Measurements from ENCODE around the gene ANTXR2.
"Not testable (repeated sequence)": the region's sequence is repeated elsewhere in the genome, so short reads cannot be mapped to it uniquely, and the experiment has no call there.

Gene ANTXR2

DNA sequence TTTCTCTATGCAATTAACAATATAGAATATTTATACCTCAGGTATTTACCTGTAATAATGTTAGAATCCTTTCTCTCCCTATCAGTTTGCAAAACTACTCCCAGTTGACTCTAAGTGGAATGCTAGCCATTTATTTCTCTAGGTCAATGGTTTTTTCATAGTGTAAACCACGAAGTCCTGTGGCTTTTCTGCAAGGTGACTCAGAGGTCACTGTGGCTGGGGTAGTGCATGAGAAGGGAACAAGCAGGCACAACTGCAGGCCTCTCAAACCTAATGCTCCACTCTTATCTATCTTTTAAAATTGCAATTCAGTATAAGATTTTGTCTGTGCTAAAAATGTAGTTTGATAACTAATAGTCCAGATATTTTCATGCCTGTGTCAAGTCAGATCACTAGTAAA lies 159.4 kb downstream of the ANTXR2 start:
- peak; percentile 55 for DNase-seq (ENCODE audit: low read depth)

DNA sequence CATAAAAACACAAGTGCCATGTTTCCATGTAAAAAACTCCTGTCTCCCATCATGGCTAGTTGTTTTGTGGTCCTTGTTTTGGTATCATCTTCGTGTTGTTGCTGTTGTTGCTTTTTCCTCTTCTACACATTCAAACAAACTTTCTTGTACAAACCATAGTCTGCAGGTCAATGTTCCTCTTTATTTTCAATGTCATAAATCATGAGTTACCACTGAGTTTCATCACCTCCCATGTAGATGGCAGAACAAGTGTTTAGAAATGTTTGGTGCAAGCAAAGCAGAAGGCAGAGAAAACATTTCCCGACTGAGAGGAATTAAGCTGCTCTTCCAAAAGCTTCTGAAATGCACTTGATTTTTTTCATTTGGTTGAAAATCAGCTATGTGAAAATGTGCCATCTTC lies 166.0 kb downstream of the ANTXR2 start:
- no peak for DNase-seq (ENCODE audit: low read depth)

DNA sequence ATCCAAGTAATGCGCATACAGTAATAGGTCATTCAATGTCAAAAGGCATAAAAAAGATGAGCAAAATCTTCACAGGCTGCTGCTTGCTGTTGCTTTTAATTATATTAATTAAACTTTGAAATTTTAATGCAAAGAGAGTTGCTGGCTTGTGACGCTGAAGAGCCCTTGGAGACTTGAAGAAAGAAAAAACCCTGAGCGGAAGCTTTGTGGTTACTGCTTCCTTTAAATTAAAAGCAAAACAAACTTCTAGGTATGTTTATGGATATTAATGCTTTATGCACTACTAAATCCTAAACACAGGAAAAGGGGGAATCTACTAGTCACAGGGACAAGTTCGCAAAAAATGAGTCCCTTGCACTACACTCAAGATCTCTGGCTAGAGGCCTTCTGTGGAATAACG lies 166.7 kb downstream of the ANTXR2 start:
- DNase-seq (ENCODE audit: low read depth): no peak

DNA sequence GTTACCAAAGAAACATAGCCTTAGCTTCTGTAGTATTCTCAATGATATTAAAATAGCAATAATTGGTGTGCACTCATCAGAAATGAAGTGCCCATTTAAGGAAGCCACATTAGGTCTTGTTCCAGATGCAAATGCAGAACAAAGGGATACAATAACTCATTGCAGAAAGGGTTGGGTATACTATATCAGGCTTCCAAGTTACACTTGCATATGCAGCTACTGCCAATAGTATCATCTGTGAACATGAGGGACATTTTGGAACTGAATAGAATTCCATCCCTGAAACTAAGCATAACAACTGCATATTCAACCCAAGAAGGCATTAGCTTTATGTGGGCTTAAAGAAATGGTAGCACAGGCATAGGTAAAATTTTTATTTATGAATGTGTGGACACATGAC lies 167.8 kb downstream of the ANTXR2 start:
- DNase-seq (ENCODE audit: low read depth): no peak

DNA sequence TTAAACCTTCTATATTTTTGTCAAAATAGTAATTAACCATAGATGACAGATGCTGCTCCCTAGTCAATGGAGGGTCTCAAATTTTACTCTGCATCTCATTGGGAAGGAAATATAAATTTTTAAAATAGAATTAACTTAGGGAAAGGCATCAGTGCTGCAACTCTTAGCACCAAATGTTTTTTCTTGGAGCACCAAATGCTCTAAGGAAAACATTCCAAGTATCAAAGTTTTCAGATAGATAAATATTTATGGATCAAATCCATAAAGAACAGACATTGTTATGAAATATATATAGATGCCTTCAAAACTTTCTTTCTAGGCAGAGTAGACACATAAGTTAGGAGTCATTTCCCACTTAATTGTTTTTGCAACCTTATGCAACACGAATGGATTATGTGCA lies 168.7 kb downstream of the ANTXR2 start:
- no peak for DNase-seq (ENCODE audit: low read depth)

DNA sequence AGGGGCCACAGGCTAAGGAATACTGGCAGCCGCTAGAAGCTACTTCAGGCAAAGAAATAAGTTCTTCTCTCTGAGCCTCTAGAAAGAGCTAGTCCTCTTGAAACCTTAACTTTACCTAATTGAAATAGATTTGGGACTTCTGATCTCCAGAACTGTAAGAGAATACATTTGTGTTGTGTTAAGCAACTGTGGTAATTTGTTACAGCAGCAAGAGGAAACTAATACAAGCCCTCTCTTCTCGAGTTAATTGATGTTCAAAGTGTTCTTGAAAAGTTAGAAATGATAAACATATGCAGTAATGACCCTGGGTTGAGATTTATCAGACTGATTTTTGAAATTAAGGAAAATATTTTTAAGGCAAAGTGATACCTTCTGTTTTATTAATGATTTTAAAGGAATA lies 172.8 kb downstream of the ANTXR2 start:
- DNase-seq (ENCODE audit: low read depth): no peak

DNA sequence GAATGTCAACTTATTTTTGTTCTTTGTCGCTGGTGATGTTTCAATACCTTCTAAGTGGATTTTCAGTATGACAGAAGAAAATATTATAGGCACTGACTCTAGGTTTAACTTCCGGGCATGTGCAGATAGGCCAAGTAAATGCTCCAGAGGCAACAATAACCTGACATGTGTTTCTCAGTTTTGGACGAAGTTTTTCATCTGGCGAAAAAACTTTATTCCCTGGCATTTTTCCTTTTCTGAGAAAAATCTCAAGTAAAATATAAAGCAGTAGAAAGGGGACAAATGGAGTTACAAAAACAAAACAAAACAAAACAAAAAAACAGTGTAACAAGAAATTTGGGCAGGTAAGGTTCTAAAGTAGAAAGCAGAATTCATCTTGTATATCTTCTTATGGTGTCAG lies 173.5 kb downstream of the ANTXR2 start:
- DNase-seq (ENCODE audit: low read depth): no peak

DNA sequence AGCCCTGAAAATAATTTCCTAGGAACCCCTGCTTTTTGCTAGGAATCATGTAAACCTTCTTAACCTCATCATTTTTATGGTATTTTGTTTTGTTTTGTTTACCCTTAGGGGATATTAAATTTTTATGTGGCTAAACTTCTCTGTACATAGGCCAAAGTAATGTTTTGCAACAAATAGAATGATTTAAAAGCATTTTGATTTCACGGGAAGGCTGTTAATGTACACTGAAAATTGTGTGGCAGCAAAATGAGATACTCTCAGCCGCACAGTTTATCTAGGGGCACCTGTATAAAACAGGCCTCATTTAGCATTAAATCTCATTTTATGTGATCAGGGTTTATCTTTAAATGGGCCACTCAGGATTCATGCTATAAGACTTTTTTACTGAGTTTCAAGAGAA lies 175.0 kb downstream of the ANTXR2 start:
- no peak for DNase-seq (ENCODE audit: low read depth)

DNA sequence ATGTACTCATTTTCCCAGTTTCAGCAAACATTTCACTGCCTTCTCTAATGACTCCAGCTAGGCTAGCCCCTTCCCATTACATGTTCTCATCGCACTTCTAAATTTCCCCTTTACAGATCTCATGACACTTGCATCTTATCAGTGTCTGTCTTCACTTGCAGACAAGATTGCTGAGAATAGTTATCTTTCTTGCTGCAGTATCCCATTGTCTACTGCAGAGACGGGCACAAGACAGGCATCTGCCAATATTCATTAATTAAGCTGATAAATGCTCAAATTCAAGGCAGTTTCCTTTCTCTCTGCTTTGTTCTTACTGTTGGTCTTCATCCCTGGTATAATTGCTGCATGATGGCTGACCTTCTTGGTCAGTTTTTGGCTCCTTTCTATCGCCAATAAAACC lies 175.9 kb downstream of the ANTXR2 start:
- DNase-seq (ENCODE audit: low read depth): no peak

DNA sequence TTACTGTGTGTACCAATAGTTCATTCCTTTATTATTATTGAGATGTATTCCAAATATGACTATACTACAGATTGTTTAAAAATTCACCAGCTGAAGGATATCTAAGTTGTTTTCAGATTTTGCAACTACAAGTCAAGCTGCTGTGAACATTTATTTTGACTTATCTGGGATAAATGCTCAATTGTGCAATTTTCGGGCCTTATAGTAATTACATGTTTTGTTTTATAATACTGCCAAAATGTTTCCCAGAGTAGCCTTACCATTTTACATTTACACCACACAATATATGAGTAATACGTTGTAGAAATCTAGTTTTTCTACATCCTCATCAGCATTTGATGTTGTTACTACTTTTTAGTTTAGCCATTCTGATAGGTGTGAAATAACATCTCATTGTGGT lies 179.6 kb downstream of the ANTXR2 start:
- no peak for DNase-seq (ENCODE audit: low read depth)

DNA sequence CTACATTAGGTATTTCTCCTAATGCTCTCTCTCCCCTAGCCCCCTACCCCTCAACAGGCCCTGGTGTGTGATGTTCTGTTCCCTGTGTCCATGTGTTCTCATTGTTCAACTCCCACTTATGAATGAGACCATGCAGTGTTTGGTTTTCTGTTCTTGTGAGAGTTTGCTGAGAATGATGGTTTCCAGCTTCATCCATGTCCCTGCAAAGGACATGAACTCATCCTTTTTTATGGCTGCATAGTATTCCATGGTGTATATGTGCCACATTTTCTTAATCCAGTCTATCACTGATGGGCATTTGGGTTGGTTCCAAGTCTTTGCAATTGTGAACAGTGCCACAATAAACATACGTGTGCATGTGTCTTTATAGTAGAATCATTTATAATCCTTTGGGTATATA lies 184.0 kb downstream of the ANTXR2 start:
- DNase-seq (ENCODE audit: low read depth): not testable (repeated sequence)

DNA sequence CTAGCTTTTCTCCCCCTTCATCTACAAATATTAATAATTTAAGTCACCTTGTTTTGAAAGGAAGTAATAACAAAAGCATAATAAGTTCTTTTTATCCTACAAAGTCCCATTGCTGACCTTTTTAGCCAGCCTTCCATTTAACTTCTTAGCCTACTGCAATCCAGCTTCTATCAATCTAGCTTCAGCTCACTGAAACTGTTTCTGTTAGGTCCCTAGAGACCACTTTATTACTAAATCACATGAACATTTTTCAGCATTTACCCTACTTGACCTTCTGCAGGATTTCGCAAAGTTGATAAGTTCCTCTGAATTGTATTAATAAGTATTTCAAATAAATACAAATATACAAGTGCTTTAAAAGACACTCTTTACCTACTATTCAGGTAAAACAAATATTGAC lies 186.5 kb downstream of the ANTXR2 start:
- no peak for DNase-seq (ENCODE audit: low read depth)

DNA sequence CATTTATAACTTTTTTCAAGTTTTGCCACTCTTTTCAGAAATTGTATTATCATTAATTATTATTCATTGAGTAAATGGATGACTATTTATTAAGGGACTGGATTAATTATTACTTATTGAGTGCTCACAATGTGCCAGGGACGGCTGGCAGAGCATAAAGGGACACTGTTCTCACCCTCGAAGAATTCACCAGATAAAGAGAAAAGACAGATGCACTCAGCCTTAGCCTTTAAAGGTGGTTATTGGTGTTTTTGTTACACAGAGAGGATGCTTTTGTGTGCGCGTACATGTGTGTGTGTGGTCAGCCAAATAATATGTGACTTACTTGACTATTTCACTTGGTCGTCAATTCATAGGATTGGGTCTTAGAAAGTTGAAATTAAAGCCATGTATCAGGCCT lies 187.0 kb downstream of the ANTXR2 start:
- DNase-seq (ENCODE audit: low read depth): no peak

DNA sequence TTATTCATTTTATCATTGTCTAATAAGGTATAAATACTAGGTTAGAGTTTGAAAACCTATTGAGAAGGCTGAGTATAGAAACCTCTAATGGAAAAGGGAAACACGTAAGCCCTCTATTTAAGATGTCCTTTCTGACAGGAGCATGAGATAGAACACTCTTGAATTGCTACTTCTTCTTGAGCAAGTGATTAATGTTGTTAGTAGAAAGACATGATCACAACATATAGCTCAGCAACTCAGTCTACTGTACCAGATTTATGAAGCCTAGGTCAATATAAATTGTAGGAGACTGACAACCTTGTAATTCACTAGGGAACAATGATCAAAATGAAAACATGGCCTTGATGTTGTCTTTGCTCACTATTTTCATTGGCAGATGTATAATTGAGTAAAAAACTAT lies 189.7 kb downstream of the ANTXR2 start:
- DNase-seq (ENCODE audit: low read depth): no peak

DNA sequence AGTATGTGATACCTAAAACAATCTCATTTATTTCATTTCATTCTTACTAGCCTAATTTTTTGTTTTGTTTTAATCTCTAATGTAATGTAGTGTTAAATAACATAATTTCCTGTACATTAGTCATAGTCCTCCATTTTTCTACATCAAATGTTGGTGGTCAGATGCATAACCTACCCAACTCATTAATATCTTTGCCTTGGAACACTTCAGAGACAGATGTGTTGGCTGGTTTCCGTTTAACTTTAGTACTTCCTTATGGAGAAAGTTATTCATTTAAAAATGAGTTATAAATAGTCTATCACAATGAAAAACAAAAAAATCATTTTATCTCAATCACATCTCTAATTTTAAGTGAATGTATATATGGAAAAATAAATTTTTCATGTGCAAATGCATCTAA lies 190.2 kb downstream of the ANTXR2 start:
- no peak for DNase-seq (ENCODE audit: low read depth)

DNA sequence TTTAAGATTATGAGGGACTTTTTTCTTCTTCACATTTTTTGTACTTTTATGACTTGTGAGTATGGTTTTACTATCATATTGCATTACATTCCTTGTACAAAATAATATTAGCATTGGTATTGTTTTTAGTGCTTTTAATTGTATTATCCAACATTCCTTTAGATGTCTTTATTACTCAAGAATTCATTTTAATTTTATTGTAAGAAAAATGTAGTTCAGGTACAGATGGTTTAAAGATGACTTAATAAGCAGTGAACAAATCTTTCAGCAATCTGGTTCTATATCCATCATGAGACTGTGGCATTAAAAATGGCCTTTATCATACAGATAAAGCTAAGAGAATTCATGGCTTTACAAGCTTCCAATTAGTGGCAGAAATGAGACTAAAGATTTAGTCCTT lies 191.6 kb downstream of the ANTXR2 start:
- DNase-seq (ENCODE audit: low read depth): no peak

DNA sequence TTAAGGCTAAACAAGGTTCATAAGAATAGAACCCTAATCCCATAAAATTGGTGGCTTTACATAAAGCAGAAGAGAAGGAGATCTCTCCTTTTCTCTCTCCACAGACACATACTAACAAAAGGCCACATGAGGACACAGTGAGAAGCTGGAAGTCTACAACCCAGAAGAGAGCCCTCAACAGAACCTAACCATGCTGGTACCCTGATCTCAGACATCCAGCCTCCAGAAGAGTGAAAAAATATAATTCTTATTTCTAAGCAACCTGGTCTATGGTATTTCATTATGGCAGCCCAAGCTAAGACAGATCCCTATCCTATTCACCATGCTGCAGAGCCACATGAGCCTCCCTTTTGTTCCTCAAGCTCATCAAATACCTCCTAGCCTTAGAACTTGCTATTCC lies 195.5 kb downstream of the ANTXR2 start:
- no peak for DNase-seq (ENCODE audit: low read depth)

DNA sequence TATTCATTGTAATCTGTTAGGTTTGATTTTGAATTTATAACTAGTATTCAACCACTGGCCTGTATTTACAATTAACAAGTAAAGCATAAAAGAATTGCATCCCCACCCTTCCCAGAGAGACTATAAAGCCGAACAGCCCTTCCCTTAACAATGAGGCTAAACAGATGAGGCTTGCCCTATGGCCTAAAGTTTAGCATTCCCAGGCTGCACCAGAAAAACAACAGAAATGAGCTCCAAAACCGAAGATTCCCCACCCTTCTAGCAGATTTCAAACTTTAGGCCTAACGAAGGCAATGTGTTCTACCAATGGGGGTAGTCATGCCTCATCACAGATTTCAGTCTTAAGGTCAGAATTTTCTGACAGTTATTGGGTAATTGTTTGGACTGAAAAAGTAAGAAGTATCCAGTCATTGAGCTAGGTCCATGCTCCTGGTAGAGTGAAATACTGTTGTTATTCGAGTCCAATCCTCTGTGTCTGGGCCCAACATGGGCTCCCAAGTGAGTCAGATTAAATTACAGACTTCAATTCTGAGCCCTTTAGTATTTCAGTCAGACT lies 197.6 kb downstream of the ANTXR2 start:
- no peak for DNase-seq (ENCODE audit: low read depth)

DNA sequence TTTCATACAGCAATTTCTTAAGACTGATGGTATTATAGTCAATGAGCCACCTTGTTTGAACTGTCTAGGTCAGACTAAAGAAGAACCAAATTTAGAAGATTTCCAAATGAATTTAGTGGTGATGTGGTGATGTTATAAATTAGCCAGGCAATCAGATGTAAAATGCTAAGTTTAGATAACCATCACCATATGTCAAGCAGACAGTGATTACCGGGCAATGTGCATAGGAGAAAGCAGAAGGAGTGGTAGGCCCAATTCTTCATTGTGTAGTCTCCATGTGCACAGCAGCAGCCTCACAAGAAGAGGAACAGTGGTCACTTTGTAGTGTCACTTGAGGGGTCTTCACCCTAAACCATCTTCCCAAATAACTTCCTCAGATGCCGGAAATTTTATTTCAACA lies 198.8 kb downstream of the ANTXR2 start:
- DNase-seq (ENCODE audit: low read depth): no peak

DNA sequence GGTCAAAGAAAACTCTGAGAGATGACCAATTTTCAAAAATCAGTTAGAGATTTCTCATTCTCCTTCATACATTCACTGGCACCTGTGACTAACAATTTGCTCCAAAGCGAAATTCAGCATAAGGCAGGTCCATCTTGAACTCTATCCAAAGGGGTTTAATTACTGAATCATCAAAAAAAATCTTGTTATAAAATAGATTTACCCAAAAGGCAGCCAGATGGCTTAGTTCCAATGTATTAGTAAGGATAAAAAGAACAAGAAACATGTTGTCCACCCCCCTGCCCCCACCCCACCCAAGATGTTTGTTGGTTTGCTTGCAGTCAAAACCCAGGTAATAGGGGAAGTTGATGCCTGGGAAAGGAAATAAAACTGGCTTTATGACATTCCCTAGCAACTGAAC lies 200.3 kb downstream of the ANTXR2 start:
- DNase-seq (ENCODE audit: low read depth): no peak

DNA sequence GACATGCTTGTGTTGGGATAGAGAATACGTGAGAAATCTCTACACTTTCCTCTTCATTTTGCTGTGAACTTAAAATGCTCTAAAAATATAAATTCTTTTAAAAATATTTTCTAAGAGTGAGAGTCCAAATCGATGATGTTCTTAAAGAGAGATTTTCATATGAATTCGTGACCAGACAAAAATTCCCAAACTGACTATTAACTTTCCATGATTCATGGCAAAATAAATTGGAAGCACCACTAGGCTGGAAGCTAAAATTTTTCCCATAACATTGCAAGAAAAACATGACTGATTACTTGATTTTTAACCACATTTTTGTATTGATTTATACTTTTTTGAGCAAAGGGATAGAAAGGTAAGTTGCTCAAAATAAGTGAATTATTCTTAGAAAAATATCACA lies 201.1 kb downstream of the ANTXR2 start:
- no peak for DNase-seq (ENCODE audit: low read depth)

DNA sequence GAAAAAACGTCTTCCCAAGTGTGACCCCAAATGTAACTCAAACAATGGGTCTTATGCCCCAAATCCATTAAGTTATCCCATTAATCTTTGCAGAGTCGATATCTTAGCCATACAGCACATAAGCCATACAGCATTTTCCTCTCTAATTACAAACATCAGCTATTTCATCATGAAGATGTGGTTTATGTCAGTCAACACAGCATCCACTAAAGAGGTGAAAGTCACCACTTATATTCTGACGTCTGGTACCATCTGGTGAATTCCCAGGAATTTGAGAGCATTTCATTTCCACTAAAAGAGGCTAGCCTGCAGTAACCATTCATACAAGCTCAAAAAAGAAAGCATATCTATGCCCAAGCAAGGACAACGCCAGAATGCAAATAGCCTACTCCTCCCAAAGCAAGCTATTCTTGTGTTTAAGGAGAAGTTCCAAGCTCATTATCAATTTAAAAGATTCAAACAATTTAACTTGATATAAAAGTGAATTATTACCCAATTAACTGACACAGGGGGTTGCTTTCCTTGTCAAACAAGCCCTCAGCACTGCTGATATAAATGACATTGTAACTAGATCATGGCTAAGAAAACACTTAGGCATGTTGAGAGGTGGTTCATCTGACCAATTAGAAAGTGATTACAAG lies 203.3 kb downstream of the ANTXR2 start:
- no peak for DNase-seq (ENCODE audit: low read depth)

DNA sequence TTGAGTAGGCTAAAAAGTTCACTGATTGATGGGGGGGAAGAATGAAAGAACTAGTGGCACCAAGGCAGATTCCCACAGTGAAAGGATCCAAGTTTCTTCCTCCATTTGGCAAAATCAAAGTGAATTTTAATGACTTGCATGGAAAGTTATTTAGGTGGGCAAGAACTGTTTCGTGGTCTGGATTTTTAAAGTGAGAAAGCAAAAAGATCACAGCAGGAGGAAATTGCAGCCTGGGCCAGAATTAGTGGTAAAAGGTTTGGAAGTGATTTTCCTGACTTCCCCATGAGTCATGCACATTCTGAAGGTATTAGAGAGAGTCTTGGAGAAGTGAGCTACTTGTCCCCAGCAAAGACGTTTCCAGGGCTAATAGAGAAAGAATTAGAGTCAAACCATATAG lies 207.8 kb downstream of the ANTXR2 start:
- peak; percentile 59 for DNase-seq (ENCODE audit: low read depth)

DNA sequence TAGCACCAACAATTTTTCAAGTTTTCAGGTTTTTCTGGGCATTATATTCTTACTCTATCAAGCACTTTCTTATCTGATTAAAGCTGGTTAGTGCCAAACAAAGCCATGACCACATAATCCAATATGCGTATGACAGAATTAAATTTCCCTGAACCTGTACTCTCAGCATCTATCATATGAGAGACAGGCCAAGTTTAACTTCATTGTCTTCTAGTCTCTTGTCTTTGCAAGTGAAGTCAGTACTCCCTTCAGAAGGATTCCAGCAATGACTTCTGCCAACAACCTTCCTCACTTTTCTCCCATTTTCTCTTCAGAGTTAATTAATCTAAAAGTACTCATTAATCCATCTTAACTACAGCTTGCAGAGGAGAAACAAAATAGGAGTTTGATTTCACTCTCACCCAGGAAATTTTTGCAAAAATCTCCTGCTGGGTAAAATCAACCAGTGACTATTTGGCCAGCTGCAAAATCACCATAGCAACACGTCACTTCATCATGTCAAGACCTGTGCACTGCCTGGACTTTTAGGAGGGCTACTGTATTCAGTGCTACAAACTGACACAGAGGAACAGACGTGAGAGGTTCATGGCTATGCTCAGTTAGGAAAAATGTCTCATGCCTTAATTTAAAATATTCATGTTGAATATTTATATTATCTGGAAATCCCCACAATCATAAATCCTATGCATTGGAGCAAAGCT lies 208.4 kb downstream of the ANTXR2 start:
- DNase-seq (ENCODE audit: low read depth): no peak

Data from non-pigmented ciliary epithelial cell (primary cell).